GM18520 (cell line): ENCODE measurements around the gene LMAN2.
"Not testable (repeated sequence)": the region's sequence is repeated elsewhere in the genome, so short reads cannot be mapped to it uniquely, and the experiment has no call there.

Experiments
- ATAC-seq: cut with Tn5 transposase; IDR thresholded peaks from one replicate; pipeline ENCODE4 v1.9.1; 2021; ENCODE audit not compliant: unreplicated experiment

LMAN2 gene

DNA sequence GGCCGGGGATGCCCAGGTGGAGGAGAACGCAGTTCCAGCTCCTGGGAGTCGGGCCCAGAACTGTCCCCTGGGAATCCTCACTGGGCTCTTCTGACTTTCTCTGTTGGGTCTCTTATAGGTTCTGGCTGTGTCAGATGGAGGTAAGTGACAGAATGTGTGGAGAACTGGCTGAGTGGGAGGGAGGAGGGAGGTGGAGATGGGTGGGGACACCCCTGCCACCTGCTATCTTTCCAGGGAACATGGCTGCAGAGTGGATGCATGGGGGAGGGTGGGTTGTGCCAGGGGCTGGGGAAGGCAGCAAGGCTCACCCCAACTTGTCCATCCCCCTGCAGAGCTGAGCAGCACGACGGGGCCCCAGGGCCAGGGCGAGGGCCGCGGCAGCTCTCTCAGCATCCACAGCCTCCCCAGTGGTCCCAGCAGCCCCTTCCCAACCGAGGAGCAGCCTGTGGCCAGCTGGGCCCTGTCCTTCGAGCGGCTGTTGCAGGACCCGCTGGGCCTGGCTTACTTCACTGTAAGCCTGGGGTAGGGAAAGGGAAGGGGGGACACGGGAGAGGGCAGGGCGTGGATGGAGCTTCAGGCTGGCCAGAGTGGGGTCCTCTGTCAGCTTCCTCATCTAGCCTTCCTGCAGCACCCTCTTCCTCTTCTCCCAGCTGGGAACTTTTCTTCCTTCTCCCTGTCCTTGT is 14.5 kb upstream of the LMAN2 start:
- no peak for ATAC-seq

DNA sequence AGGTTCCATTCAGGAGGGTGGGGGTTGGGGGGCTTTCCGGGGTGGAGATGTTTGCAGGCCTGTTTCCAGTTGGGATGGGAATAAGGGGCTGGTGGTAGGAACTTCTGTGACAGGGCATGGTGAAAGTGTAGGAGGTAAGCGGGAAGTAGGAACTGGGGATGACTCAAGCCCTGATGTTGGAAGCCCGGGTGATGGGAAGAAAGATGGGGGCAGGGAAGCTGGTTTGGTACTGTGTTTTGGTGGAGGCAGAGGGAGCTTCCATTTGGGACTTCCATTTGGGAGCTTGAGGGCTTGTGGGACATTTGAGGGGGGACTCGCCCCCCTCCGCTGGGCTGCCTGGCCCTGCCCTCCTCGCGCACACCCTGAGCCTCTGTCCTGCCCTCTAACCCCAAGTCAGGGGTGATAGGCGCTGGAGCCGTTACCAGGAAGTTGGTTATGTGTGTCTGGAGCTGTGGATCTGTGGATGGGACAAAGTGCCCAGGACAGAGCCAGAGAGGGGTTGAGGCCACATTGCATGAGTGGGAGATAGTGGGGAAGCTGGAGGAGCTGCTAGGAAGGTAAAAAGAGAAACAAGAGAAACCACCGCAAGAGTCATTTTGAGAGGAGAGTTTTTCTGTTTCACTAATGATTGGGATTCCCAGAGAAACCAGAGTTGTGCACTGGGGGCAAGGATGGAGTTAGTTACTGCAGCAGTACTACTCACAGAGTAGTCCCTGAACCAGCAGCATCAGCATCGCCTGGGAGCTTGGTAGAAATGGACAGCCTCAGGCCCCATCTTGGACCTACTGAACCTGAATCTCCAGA is 12.9 kb upstream of the LMAN2 start:
- peak; percentile 29 for ATAC-seq

GRCh38 chr5:177363565-177363964 is 12.1 kb upstream of the LMAN2 start:
- no peak for ATAC-seq

GRCh38 chr5:177362610-177363507 is 11.4 kb upstream of the LMAN2 start:
- ATAC-seq = no peak

DNA sequence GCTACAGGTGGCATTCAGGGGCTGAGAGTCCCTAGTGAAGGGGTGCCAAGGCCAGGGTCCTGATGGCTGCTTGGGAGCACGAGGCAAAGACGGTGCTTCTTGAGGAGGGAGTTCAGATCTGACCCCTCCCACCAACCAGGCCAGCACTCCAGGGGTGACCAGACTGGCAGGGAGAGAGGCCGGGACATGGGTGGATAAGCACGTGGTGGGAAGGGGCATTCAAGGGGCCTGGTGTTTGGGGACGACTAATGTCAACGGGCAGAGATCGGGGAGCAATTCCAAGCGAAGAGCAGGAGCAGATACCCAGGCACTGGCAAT is 10.8 kb upstream of the LMAN2 start:
- no peak for ATAC-seq

GRCh38 chr5:177361418-177362291 is 10.2 kb upstream of the LMAN2 start:
- ATAC-seq = no peak

- ATAC-seq = not testable (repeated sequence)
These were observed 9.3 kb upstream of the LMAN2 start for GRCh38 chr5:177360740-177361139.

DNA sequence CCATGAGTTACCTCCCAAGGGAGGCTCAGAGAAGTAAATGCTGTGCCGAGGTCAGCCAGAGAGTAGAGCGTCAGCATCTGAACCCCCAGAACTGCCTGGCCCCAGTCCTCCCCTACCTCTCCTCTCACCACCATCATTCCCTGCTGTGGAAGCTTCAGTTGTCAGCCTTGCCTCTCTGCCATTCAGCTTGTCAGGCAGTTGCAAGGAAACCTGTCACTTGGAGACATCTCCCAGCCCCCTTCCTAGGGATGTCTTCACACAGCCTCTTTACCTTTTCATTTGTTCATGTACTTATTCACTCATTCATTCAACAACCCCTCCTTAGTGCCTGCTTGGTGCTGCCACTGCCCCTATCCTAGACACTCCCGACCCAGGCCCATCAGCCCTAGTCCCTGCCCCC is 8.4 kb upstream of the LMAN2 start:
- ATAC-seq = no peak

- no peak for ATAC-seq
These were observed 8.0 kb upstream of the LMAN2 start for GRCh38 chr5:177359451-177359851.

GRCh38 chr5:177358370-177358819 is 6.9 kb upstream of the LMAN2 start:
- no peak for ATAC-seq

GRCh38 chr5:177357459-177358351 is 6.2 kb upstream of the LMAN2 start, which contains the start of gene RGS14:
Gene RGS14 (plus strand): TSS chr5:177357924. CDS start chr5:177358025, 101 bp downstream.
- ATAC-seq = peak; percentile 84

DNA sequence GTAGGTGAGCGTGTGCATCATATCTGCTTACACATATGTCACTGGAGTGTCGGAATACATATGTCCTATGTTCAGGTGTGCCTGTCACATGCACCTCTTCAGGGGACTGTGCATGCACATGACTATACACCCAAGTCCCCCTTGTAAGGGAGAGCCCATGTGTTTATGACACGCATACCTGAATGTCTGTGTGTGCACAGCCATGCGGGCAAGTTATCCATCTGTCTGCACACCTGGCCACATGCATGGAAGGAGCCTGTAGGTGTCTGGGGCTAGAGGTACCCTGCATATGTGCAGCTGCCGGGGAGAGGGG is 5.6 kb upstream of the LMAN2 start:
- ATAC-seq = no peak

DNA sequence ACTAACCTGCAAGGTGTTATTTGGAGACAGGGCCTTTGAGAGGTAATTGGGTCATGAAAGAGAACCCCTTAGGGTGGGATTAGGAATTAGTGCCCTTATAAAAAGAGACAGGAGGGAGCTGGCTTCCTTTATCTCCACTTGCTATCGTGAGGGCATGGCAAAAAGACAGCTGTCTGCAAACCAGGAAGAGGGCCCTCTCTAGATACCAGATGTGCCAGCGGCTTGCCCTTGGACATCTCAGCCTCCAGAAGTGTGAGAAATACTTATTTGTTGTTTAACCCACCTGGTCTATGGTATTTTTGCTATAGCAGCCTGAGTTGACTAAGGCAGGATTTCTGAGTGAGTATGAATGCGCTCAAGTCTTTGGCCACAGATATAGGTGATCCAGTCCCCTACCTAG is 5.3 kb upstream of the LMAN2 start:
- no peak for ATAC-seq

GRCh38 chr5:177355868-177356168 is 4.3 kb upstream of the LMAN2 start:
- ATAC-seq = no peak

GRCh38 chr5:177355162-177355867 is 3.8 kb upstream of the LMAN2 start:
- ATAC-seq = no peak

- ATAC-seq = no peak
These were observed 3.2 kb upstream of the LMAN2 start for GRCh38 chr5:177354711-177355110.

DNA sequence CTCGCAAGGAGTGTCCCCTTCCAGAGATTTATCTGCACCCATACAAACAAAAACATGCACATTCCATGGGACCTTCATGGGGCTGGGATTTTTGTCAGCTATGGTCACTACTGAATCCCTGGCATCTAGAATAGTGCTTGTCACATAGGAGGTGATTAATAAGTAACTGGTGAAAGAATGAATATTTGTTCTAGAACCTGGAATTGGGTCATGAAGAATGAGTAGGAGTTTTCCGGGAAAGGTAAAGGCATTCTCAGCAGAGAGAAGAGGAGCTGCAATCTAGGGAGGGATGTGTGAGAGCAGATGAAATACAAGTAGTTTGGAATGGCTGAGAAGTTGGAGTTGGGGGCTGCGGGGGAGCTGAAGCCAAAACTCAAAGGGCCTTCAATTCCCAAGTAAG is 2.8 kb upstream of the LMAN2 start:
- no peak for ATAC-seq

GRCh38 chr5:177353093-177353492 is 1.6 kb upstream of the LMAN2 start:
- ATAC-seq = no peak

GRCh38 chr5:177350776-177351391 is 584 bp downstream of the LMAN2 start:
- ATAC-seq = no peak
